HepG2 (cell line): ENCODE results near the gene TMEM125. TPM values are rescaled to one million over a fixed set of nuclear protein-coding genes. Genes with fewer than 3 reads are reported as not detected.

ENCODE experiments used
- ATAC-seq: fragments of 200-7000 bp; cut with Tn5 transposase; 3 replicates; pipeline ENCODE4 v1.9.1; 2020; ENCODE audit warnings: mild to moderate bottlenecking, moderate library complexity
- BruUV-seq: library from RNA; stranded (reverse); fragments of 400-500 nt; replicated peaks from 2 replicates; lab custom pipeline; 2021; lab: Mats Ljungman, UMichigan
- CTCF ChIA-PET: fragments of 300-600 bp; formaldehyde crosslinking; extraction: SDS; loops from one replicate; lab custom pipeline; 2021; ENCODE audit warnings: low total read pairs, inconsistent platforms, low intra/inter-chr PET ratio; lab: Yijun Ruan, JAX
- POLR2A ChIA-PET: fragments of 350-600 bp; sonication (Branson Sonifier 250); formaldehyde crosslinking; loops from one replicate; lab custom pipeline; 2020; ENCODE audit warnings: antibody characterized with exemption, inconsistent platforms; lab: Yijun Ruan, JAX
- DNase-seq: peaks from one replicate; pipeline ENCODE4 v3.0.0-alpha.2; 2015; ENCODE audit warnings: low spot score
- FAIRE-seq: peaks from 3 replicates; lab custom pipeline; 2011; peaks lifted over from hg19 to GRCh38; lab: Jason Lieb, UNC
- H2AFZ ChIP-seq: one replicate; pipeline ENCODE4 v1.6.1; 2011; ENCODE audit warnings: low read length, inconsistent platforms
- H3K27ac ChIP-seq: fragments of 300-600 bp; 3 replicates; pipeline ENCODE4 v1.8.0; 2011; ENCODE audit warnings: mixed run types, mild to moderate bottlenecking, mixed read lengths, low read length, inconsistent platforms; ENCODE audit not compliant: insufficient read depth; ENCODE audit errors: extremely low read length
- H3K27me3 ChIP-seq, 2 experiments: fragments of 200-600 bp in 1 of 2; 2 replicates in 1 of 2; 3 replicates in 1 of 2; pipeline versions ENCODE4 v1.6.0 to v1.8.0; 2011; ENCODE audit warnings: low read length in 2 of 2, mild to moderate bottlenecking in 2 of 2, moderate library complexity in 2 of 2, inconsistent platforms in 1 of 2; ENCODE audit not compliant: insufficient read depth in 2 of 2, control insufficient read depth in 1 of 2
- H3K36me3 ChIP-seq, 2 experiments: fragments of 200-600 bp in 1 of 2; replicated peaks in 1 of 2; 2 replicates in 1 of 2; 3 replicates in 1 of 2; pipeline versions ENCODE4 v1.5.1 to v1.8.0; 2011; ENCODE audit warnings: low read length in 2 of 2, inconsistent platforms in 1 of 2; ENCODE audit not compliant: insufficient read depth in 2 of 2, control insufficient read depth in 1 of 2
- H3K4me1 ChIP-seq: 2 replicates; pipeline ENCODE4 v1.5.1; 2012; ENCODE audit warnings: low read length, inconsistent platforms; ENCODE audit not compliant: insufficient read depth
- H3K4me2 ChIP-seq: 2 replicates; pipeline ENCODE4 v1.6.0; 2011; ENCODE audit warnings: low read depth, low read length, inconsistent platforms
- H3K4me3 ChIP-seq, 3 experiments: fragments of 200-600 bp in 1 of 3; sonication (generic), shearing (Covaris generic) in 1 of 3; replicated peaks in 1 of 3; 2 replicates each; pipeline ENCODE4 v1.5.1; 2011 to 2016; ENCODE audit warnings: low read length in 3 of 3, inconsistent platforms in 2 of 3, low read depth in 2 of 3, mild to moderate bottlenecking in 2 of 3, control low read depth in 1 of 3, mixed read lengths in 1 of 3; ENCODE audit not compliant: insufficient read depth in 1 of 3
- H3K79me2 ChIP-seq: one replicate; pipeline ENCODE4 v1.6.1; 2011; ENCODE audit warnings: low read length, inconsistent platforms; ENCODE audit not compliant: insufficient read depth
- H3K9ac ChIP-seq: 2 replicates; pipeline ENCODE4 v1.6.0; 2011; ENCODE audit warnings: mild to moderate bottlenecking, low read depth, low read length, inconsistent platforms; ENCODE audit not compliant: insufficient read depth
- H3K9me3 ChIP-seq: 2 replicates; pipeline ENCODE4 v1.5.1; 2012; ENCODE audit warnings: mild to moderate bottlenecking, low read length
- H4K20me1 ChIP-seq: 2 replicates; pipeline ENCODE4 v1.6.0; 2011; ENCODE audit warnings: inconsistent platforms, mild to moderate bottlenecking, low read length, moderate library complexity; ENCODE audit not compliant: insufficient read depth
- CHCHD3 ChIP-seq: sonication (generic); formaldehyde crosslinking; IDR thresholded peaks from 2 replicates; pipeline ENCODE4 v1.8.0; 2022; ENCODE audit warnings: mild to moderate bottlenecking, missing genetic modification reagents, moderate library complexity
- HOXA9 ChIP-seq: sonication (generic); formaldehyde crosslinking; IDR thresholded peaks from 2 replicates; pipeline ENCODE4 v1.8.1; 2022; ENCODE audit warnings: missing genetic modification reagents, mild to moderate bottlenecking, moderate library complexity, borderline replicate concordance
- MZF1 ChIP-seq: sonication (generic); formaldehyde crosslinking; IDR thresholded peaks from 2 replicates; pipeline ENCODE4 v1.8.1; 2023; ENCODE audit warnings: mild to moderate bottlenecking, missing genetic modification reagents, borderline replicate concordance
- RBAK ChIP-seq: sonication (generic); formaldehyde crosslinking; IDR thresholded peaks from 2 replicates; pipeline ENCODE4 v1.5.1; 2020; ENCODE audit warnings: mild to moderate bottlenecking, missing genetic modification reagents
- RFX5 ChIP-seq: IDR thresholded peaks from 2 replicates; pipeline ENCODE4 v1.6.1; 2011; ENCODE audit warnings: low read depth, low read length, improper control_type of control experiment
- TCF7L2 ChIP-seq: IDR thresholded peaks from 2 replicates; pipeline ENCODE4 v1.6.1; 2011; ENCODE audit warnings: mild to moderate bottlenecking, low read depth, low read length, moderate library complexity
- WGBS: methylation state at CpG from one replicate; pipeline ENCODE4 v1.1.6; 2017; ENCODE audit warnings: low lambda C conversion rate; 5-methylcytosine and 5-hydroxymethylcytosine counted together
- in situ Hi-C: cut with HindIII; loops from 2 replicates; pipeline ENCODE4 v1.10.0; 2017; ENCODE audit warnings: low pct_unique_long_range_greater_than_20kb; ENCODE audit not compliant: extremely low pct_ligation_motif_present
- intact Hi-C: fragments of 100-400 bp; cut with micrococcal nuclease; formaldehyde crosslinking; loops from one replicate; pipeline ENCODE4 v1.10.0; 2022; ENCODE audit not compliant: unreplicated experiment
- polyA plus RNA-seq, 8 experiments: library from polyadenylated mRNA; depleted of rRNA in 3 of 8; stranded (reverse) in 7 of 8; unstranded in 1 of 8; fragments of >200 nt; fragmentation: Illumina TruSeq in 4 of 8; extraction: Trizol in 4 of 8; gene quantifications; 2 replicates each; pipeline versions ENCODE4 v1.2.1 to v1.2.3, GENCODE V29; 2011 to 2016; ENCODE audit warnings: low read depth in 4 of 8, missing spikeins in 1 of 8, mixed read lengths in 1 of 8; ENCODE audit not compliant: insufficient read depth in 1 of 8
- total RNA-seq, 5 experiments: library from RNA; depleted of rRNA; stranded (reverse); fragments of >200 nt; fragmentation: Illumina TruSeq; extraction: Trizol; gene quantifications; 2 replicates each; pipeline ENCODE4 v1.2.3, GENCODE V29; 2016; ENCODE audit warnings: low read depth in 1 of 5
- TF ChIP-seq, protein P1 (sequence below): sonication (generic); formaldehyde crosslinking; IDR thresholded peaks from 2 replicates; pipeline ENCODE4 v1.5.0; 2020; ENCODE audit warnings: mild to moderate bottlenecking, missing genetic modification reagents, moderate library complexity
- TF ChIP-seq, protein P2 (sequence below): sonication (generic); formaldehyde crosslinking; IDR thresholded peaks from 2 replicates; pipeline ENCODE4 v1.4.0; 2020; ENCODE audit warnings: missing genetic modification reagents
- TF ChIP-seq, protein P3 (sequence below): sonication (generic); formaldehyde crosslinking; IDR thresholded peaks from 2 replicates; pipeline ENCODE4 v1.5.0; 2020; ENCODE audit warnings: mild to moderate bottlenecking, missing genetic modification reagents

The TMEM125 gene
- total and polyA plus RNA-seq, 2 of the 13 experiments (the other 11 are each of a cell fraction or from before 2014, with no cell fraction given) = 0.03 TPM; not detected in 1

DNA sequence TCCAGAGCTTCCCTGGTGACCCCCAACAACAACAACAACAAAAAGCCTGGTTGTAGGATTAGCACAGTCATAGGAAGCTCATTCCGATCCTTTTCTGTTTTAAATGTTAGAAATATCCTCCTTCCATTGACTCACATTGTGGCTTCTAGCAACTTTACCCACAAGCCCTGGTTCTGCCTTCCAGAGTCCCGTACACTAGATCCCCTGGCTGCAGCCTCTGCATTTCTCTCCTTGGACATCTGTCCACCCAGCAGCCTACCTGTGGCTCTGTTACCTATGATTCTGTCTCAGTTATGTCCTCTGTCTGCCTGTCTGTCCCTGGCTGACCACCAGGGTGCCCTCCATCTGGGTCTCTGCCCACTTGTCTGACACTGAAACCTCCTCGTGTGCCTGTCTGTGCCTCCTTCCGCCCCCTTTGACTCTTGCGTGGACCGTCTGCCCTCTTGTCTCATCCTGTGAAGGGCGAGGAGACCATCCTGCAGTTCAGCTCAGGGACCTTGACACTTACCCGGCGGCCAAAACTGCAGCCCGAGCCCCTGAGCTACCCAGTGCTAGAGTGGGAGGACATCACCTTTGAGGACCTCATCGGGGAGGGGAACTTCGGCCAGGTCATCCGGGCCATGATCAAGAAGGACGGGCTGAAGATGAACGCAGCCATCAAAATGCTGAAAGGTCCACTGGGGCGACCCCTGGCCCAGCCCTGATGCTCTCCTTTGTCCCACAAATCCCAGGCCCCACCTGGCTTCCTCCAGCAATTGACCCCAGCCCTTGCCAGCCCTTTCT lies 47.1 kb downstream of the TMEM125 start:
- in situ Hi-C loops = no loop called here
- CTCF ChIA-PET = no interaction called here
- no peaks in the 10 kb centered on the region for H3K36me3 ChIP-seq
- DNase-seq (no peak), FAIRE-seq (no peak), ATAC-seq (peak; percentile 56)
- BruUV-seq = no TSS peak
- no peak overlapping the region for H2AFZ ChIP-seq
- intact Hi-C loops = no loop called here
- H3K4me2 ChIP-seq = no peak overlapping the region
- H3K79me2 ChIP-seq = no peaks in the 10 kb centered on the region
- no peaks in the 10 kb centered on the region for H3K9me3 ChIP-seq
- peaks cover 7 to 32% of the 10 kb centered on the region in 2 experiments for H3K27me3 ChIP-seq
- no peak overlapping the region for H3K27ac ChIP-seq
- POLR2A ChIA-PET = interaction anchor here (1.1 kb wide), 1 partner anchor 42 kb away, joined by 3 read pairs; the partner anchor contains the start of gene CDC20
- no peak overlapping the region for H3K9ac ChIP-seq
- WGBS = 51% methylated on average over 9 of the region's 16 CpGs
- TF ChIP-seq, protein P1, sequence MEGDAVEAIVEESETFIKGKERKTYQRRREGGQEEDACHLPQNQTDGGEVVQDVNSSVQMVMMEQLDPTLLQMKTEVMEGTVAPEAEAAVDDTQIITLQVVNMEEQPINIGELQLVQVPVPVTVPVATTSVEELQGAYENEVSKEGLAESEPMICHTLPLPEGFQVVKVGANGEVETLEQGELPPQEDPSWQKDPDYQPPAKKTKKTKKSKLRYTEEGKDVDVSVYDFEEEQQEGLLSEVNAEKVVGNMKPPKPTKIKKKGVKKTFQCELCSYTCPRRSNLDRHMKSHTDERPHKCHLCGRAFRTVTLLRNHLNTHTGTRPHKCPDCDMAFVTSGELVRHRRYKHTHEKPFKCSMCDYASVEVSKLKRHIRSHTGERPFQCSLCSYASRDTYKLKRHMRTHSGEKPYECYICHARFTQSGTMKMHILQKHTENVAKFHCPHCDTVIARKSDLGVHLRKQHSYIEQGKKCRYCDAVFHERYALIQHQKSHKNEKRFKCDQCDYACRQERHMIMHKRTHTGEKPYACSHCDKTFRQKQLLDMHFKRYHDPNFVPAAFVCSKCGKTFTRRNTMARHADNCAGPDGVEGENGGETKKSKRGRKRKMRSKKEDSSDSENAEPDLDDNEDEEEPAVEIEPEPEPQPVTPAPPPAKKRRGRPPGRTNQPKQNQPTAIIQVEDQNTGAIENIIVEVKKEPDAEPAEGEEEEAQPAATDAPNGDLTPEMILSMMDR (CRISPR knock-in tag) = peak; percentile 31
- TF ChIP-seq TCF7L2 = no peak
- TF ChIP-seq, all 625 proteins: peak for 1
- peaks cover 35% of the 10 kb centered on the region for H3K4me1 ChIP-seq
- H4K20me1 ChIP-seq = no peaks in the 10 kb centered on the region
- no peak overlapping the region for H3K4me3 ChIP-seq

DNA sequence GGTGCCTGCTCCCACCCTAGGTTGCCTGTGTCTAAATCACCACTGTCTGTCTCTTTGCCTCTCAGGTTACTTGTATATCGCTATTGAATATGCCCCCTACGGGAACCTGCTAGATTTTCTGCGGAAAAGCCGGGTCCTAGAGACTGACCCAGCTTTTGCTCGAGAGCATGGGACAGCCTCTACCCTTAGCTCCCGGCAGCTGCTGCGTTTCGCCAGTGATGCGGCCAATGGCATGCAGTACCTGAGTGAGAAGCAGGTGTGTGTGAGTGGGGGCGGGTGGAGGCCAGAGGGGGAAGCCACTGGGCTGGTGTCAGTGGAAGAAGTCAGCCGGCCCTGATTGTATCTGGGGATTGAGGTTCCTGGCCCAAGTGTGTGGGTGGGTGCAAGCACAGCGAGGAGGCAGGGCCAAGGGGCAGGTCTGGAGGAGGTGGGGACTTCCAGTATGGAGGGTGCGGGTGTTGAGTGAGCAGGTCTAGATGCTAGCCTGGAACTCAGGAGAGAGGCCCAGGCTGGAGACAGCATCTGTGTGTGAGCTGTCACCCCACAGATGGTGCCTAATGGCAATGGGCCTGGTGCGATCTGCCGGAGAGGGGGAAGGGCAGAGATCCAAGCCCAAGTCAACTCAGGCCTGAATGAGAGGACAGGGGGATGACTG lies 48.2 kb downstream of the TMEM125 start:
- no peak overlapping the region for H3K4me2 ChIP-seq
- no peak for ATAC-seq
- no peak for FAIRE-seq

More for the DNA sequence above, 48.2 kb downstream of the TMEM125 start:
- H3K27ac ChIP-seq = no peak overlapping the region
- in situ Hi-C loops (no loop called here), intact Hi-C loops (no loop called here)
- no peaks in the 10 kb centered on the region for H4K20me1 ChIP-seq
- peaks cover 25% of the 10 kb centered on the region for H3K4me1 ChIP-seq
- ChIA-PET POLR2A (no interaction called here), CTCF (no interaction called here)
- H3K9me3 ChIP-seq = no peaks in the 10 kb centered on the region
- no peak overlapping the region for H2AFZ ChIP-seq
- TF ChIP-seq HOXA9 (CRISPR knock-in tag) (no peak), RFX5 (no peak), MZF1 (CRISPR knock-in tag) (no peak), CHCHD3 (CRISPR knock-in tag) (no peak), RBAK (CRISPR knock-in tag) (no peak)
- TF ChIP-seq, protein P2, sequence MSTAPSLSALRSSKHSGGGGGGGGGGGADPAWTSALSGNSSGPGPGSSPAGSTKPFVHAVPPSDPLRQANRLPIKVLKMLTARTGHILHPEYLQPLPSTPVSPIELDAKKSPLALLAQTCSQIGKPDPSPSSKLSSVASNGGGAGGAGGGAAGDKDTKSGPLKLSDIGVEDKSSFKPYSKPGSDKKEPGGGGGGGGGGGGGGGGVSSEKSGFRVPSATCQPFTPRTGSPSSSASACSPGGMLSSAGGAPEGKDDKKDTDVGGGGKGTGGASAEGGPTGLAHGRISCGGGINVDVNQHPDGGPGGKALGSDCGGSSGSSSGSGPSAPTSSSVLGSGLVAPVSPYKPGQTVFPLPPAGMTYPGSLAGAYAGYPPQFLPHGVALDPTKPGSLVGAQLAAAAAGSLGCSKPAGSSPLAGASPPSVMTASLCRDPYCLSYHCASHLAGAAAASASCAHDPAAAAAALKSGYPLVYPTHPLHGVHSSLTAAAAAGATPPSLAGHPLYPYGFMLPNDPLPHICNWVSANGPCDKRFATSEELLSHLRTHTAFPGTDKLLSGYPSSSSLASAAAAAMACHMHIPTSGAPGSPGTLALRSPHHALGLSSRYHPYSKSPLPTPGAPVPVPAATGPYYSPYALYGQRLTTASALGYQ (CRISPR knock-in tag) = no peak
- TF ChIP-seq, protein P3, sequence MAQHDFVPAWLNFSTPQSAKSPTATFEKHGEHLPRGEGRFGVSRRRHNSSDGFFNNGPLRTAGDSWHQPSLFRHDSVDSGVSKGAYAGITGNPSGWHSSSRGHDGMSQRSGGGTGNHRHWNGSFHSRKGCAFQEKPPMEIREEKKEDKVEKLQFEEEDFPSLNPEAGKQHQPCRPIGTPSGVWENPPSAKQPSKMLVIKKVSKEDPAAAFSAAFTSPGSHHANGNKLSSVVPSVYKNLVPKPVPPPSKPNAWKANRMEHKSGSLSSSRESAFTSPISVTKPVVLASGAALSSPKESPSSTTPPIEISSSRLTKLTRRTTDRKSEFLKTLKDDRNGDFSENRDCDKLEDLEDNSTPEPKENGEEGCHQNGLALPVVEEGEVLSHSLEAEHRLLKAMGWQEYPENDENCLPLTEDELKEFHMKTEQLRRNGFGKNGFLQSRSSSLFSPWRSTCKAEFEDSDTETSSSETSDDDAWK (CRISPR knock-in tag) = no peak
- H3K9ac ChIP-seq = no peak overlapping the region
- H3K27me3 ChIP-seq = peaks cover 7 to 30% of the 10 kb centered on the region in 2 experiments
- H3K4me3 ChIP-seq = no peak overlapping the region
- H3K36me3 ChIP-seq = no peaks in the 10 kb centered on the region
- WGBS = 43% methylated on average over 11 of the region's 15 CpGs
- no peak for DNase-seq
- no TSS peak for BruUV-seq
- H3K79me2 ChIP-seq = no peaks in the 10 kb centered on the region
